GM12801 (cell line): ENCODE measurements around the gene DNAH1.

Experiments used
- TF ChIP-seq, protein P1 (sequence below): IDR thresholded peaks from one replicate; pipeline ENCODE4 v1.5.1; 2011; ENCODE audit warnings: control low read depth; ENCODE audit not compliant: insufficient read length; ENCODE audit errors: extremely low read depth

The DNAH1 gene

GRCh38 chr3:52294320-52295150, 21.6 kb upstream of the DNAH1 start:
- TF ChIP-seq, protein P1, sequence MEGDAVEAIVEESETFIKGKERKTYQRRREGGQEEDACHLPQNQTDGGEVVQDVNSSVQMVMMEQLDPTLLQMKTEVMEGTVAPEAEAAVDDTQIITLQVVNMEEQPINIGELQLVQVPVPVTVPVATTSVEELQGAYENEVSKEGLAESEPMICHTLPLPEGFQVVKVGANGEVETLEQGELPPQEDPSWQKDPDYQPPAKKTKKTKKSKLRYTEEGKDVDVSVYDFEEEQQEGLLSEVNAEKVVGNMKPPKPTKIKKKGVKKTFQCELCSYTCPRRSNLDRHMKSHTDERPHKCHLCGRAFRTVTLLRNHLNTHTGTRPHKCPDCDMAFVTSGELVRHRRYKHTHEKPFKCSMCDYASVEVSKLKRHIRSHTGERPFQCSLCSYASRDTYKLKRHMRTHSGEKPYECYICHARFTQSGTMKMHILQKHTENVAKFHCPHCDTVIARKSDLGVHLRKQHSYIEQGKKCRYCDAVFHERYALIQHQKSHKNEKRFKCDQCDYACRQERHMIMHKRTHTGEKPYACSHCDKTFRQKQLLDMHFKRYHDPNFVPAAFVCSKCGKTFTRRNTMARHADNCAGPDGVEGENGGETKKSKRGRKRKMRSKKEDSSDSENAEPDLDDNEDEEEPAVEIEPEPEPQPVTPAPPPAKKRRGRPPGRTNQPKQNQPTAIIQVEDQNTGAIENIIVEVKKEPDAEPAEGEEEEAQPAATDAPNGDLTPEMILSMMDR = no peak

DNA sequence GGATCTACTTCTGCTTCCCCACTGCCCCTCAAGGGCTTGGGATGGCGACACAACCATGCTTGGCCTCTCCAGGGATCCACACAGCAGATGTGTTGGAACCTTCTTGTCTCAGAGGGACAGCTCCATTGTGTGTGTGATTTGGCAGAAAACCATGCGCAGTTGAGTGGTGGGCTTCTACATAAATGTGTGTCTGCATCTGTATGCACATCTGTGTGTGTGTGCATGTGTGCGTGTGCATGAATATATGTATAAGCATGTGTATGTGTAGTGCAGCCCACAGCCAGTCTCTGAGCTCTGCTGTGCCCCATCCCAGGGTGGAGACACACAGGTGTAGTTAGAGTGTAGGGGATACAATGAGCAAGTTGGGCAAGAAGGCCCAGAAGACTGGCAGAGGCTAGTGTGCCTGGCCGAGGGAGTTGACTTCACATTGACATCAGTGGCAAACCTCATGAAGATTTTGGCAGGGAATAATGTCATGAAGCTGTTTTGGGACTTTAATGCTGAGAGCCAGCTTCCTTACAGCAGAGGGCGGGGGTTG, 20.4 kb upstream of the DNAH1 start:
- TF ChIP-seq, protein P1 = no peak

GRCh38 chr3:52297242-52298148, 18.6 kb upstream of the DNAH1 start:
- TF ChIP-seq, protein P1 = no peak

DNA sequence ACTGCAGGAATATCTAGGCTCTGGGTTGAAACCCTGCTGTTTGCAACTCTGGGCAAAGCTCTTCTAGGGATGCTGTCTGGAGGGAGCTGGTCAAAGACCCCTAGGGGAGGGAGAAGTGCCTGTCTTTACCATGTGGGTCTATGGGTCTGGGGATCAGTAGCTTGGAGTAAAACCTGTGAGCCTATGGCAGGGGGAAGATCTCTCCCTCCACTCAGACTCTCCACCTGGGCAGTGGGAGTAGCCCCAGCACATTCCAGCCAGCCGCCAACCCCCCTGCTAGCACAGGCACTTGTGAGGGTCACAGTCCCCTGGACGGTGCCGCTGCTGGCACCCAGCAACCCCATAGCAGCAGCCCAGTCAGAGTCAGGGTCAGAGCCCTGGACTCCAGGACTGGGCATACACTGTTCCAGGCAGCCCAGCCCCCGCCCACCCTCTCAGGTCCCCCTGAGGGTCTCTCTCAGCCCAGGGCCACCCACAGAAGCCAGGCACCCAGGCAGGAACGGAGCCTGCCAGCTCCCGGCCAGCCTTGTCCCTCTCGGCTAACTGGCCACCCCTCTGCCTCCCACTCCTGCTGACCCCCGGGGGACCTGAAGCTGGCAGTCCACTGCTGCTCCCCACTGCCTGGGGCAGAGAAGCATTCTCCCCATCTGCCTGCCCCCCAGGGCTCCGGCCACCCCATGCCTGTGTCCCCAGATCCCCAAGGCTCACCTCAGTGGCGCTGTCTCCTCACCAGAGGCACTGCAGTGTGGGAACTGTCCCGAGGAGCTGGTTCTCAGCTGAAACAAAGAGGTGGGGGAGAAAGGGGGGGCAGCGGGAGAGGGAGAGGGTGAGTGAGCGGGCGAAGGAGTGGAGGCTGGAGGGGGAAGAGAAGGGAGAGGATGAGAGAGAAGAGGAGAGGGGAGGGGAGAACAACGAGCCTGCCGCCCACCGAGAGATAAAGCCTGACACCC, 17.7 kb upstream of the DNAH1 start:
- TF ChIP-seq, protein P1 = no peak

DNA sequence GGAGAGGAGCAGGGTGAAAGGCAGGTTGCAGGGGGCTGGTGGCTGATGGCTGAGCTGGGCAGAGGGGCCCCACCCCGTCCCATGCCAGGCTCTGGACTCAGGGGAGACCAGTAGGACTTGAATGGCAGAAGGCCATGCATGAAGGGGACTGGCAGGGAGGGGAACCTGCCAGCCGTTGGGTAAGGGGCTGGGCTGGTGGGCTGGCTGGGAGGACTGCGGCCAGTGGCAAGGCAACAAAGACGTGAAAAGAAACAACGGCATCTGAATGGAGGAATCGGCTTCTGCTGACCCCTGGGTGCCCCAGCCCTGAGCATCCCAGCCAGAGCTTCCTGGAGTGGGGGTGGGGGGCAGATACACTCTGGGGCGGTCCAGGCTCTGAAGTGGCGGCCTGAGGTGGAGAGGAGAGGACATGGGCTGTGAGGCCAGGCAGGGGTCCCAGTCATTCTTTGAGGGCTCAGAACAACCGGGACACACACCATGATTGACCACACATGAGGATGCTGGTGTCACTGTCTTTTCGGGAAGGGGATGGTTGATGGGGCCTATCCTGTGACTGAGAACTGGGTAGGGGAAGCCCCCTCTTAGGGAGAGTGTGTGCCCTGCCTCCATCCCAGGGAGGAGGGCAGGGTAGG, 16.8 kb upstream of the DNAH1 start:
- TF ChIP-seq, protein P1 = no peak

DNA sequence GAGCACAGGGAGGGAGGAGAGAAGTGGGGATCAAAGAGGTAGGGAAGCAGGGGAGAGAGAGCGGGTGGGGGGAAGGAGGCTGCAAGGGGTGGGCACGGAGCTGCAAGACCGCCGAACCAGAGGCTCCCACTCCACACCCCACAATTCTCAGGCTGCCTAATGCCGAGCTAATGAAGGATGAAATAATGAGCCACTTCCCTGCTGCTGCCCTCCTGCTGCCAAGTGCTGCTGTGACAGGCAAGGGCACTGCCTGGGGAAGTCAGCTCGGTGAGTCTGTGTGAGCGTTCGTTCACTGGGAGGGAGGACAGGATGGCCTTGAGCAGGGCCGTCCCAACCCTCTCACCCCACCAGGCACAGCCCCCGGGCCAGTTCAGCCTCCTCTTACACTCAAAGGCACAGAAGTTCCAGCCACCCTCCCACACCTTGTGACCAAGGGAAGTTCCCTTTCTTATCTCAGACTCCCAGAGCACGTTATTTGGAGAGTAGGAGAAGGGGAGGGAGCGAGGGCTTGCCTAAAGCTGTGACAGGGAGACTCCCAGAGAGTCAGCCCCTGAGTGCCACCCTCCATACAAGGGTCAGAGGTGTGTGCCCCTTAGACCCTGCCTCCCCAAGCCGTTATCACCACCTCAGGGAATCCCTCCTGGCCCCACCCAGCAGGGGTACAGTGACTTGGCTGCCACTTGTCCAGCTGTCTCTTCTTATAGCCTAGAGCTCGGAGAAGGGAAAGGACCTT, 16.1 kb upstream of the DNAH1 start:
- TF ChIP-seq, protein P1 = no peak
